Measurements from ENCODE around the gene SNORC.

- TF ChIP-seq, protein P1, sequence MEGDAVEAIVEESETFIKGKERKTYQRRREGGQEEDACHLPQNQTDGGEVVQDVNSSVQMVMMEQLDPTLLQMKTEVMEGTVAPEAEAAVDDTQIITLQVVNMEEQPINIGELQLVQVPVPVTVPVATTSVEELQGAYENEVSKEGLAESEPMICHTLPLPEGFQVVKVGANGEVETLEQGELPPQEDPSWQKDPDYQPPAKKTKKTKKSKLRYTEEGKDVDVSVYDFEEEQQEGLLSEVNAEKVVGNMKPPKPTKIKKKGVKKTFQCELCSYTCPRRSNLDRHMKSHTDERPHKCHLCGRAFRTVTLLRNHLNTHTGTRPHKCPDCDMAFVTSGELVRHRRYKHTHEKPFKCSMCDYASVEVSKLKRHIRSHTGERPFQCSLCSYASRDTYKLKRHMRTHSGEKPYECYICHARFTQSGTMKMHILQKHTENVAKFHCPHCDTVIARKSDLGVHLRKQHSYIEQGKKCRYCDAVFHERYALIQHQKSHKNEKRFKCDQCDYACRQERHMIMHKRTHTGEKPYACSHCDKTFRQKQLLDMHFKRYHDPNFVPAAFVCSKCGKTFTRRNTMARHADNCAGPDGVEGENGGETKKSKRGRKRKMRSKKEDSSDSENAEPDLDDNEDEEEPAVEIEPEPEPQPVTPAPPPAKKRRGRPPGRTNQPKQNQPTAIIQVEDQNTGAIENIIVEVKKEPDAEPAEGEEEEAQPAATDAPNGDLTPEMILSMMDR (IDR thresholded peaks at IDR 0.05): no peak
- no peak for TF ChIP-seq POLR2A (IDR thresholded peaks at IDR 0.05)
These were observed 10.8 kb downstream of the SNORC start for GRCh38 chr2:232880764-232881351.

Measured in right lobe of liver (tissue), 4 donors.